ENCODE results near the gene IL17RC. TPM values are rescaled to one million over a fixed set of nuclear protein-coding genes. Genes with fewer than 3 reads are reported as not detected.

Gene IL17RC
- total RNA-seq, 3 donors from 2014 or later (not counting 1 experiment from before 2014, with no cell fraction given) = 0.77 to 1.5 (median 1.2) TPM

DNA sequence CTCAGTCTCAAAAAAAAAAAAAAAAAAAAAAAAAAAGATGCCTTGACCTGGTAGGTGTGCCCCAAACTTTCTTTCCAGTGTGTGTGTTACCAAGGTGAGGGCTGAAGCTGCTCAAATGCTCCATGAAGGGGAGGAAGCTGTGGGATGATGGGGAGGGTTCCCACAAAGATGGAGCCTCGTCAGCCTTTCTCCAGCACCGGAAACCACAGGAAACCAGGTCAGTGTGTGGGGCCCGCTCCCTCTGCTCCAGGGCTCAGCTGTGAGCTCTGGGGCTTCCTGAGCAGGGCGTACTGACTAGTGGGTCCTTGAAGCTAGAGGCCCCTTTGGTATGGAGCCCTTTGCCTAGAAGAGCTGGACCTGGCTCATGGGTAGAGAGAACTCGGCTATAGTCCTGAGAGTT is 14.9 kb upstream of the IL17RC start:
- DNase-seq (peak in 1 of 2 donors; percentile 50), ATAC-seq (peak; percentile 31 to 53 (median 41))
- Histone ChIP-seq H3K27ac (ENCODE audit: low read length) (peak overlapping the region; percentile 33), H3K27me3 (ENCODE audit: control insufficient read depth, insufficient read depth, low read length) (no peaks in the 10 kb centered on the region), H3K9me3 (ENCODE audit: control insufficient read depth, insufficient read depth, low read length) (no peaks in the 10 kb centered on the region), H3K4me3 (ENCODE audit: low read length) (no peak overlapping the region), H3K36me3 (ENCODE audit: control insufficient read depth, insufficient read depth, low read length) (no peaks in the 10 kb centered on the region), H3K4me1 (ENCODE audit: control insufficient read depth, insufficient read depth, low read length) (peaks cover 17% of the 10 kb centered on the region)
- TF ChIP-seq, protein P1, sequence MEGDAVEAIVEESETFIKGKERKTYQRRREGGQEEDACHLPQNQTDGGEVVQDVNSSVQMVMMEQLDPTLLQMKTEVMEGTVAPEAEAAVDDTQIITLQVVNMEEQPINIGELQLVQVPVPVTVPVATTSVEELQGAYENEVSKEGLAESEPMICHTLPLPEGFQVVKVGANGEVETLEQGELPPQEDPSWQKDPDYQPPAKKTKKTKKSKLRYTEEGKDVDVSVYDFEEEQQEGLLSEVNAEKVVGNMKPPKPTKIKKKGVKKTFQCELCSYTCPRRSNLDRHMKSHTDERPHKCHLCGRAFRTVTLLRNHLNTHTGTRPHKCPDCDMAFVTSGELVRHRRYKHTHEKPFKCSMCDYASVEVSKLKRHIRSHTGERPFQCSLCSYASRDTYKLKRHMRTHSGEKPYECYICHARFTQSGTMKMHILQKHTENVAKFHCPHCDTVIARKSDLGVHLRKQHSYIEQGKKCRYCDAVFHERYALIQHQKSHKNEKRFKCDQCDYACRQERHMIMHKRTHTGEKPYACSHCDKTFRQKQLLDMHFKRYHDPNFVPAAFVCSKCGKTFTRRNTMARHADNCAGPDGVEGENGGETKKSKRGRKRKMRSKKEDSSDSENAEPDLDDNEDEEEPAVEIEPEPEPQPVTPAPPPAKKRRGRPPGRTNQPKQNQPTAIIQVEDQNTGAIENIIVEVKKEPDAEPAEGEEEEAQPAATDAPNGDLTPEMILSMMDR (IDR thresholded peaks at IDR 0.05) = no peak
- intact Hi-C loops (cut with micrococcal nuclease) = no loop called here
- WGBS (ENCODE audit: insufficient coverage) = 4% methylated on average over 5 of the region's 5 CpGs
- Mint-ChIP-seq H3K27ac (peak overlapping the region in 1 of 2 donors; percentile 47), H3K9me3 (no peaks in the 10 kb centered on the region), H3K27me3 (ENCODE audit: low read depth in 2 of 2) (no peaks in the 10 kb centered on the region), H3K4me1 (peaks cover 18 to 22% of the 10 kb centered on the region in 2 donors), H3K4me3 (no peak overlapping the region), H3K36me3 (no peaks in the 10 kb centered on the region)

DNA sequence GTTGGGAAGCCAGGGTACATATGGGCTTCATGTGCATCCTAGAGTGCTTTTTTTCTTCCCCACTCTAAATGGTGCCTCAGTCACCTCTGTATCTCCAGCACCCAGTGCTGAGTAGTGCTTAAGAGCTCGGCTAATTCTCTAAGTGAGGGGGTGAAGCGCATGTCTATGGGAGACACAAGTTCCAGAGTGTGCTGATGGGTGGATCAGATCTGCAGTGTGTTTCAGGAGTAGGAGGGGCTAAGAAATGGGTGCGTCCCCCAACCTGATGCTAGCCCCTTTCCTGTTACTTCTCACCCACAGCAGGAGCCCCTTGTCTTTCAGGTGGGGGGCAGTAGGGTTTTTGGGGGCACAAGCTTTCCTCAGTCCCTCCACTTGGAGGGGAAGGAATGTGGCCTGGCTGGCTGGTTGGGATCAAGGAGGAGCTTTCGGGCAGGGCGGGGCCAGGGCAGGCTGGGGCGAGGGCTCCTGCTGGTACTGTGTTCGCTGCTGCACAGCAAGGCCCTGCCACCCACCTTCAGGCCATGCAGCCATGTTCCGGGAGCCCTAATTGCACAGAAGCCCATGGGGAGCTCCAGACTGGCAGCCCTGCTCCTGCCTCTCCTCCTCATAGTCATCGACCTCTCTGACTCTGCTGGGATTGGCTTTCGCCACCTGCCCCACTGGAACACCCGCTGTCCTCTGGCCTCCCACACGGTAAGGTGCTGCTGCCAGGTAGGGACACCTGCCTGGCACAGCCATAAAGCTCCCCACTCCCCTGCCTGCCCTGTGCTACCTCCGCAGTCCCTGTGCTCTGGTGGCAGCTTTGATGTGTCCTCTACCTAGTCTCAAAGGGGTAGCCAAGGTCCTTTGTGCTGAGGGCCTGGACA is 14.3 kb upstream of the IL17RC start, which contains the start of gene IL17RE:
IL17RE (plus strand) TSS at position 477 of the 866 bp plus-strand sequence; CDS start at position 562, 85 bp downstream.
- H3K27me3 Mint-ChIP-seq (ENCODE audit: low read depth in 2 of 2) = no peaks in the 10 kb centered on the region
- H3K4me3 ChIP-seq (ENCODE audit: low read length) = no peak within 1 kb of the TSS
- 71% methylated on average over 12 of the region's 13 CpGs for WGBS (ENCODE audit: insufficient coverage)
- TF ChIP-seq, protein P1 (IDR thresholded peaks at IDR 0.05) = no peak
- H3K36me3 Mint-ChIP-seq = no peaks in the 10 kb centered on the region
- H3K4me3 Mint-ChIP-seq = no peak within 1 kb of the TSS
- peaks cover 18 to 22% of the 10 kb centered on the region in 2 donors for H3K4me1 Mint-ChIP-seq
- intact Hi-C loops (cut with micrococcal nuclease) = no loop called here
- peaks cover 17% of the 10 kb centered on the region for H3K4me1 ChIP-seq (ENCODE audit: control insufficient read depth, insufficient read depth, low read length)
- H3K9me3 ChIP-seq (ENCODE audit: control insufficient read depth, insufficient read depth, low read length) = no peaks in the 10 kb centered on the region
- H3K27ac ChIP-seq (ENCODE audit: low read length) = peak within 1 kb of the TSS; percentile 33
- peak within 1 kb of the TSS in 1 of 2 donors; percentile 47 for H3K27ac Mint-ChIP-seq
- H3K9me3 Mint-ChIP-seq = no peaks in the 10 kb centered on the region
- peak in 2 of 3 donors; percentile 29 to 35 for ATAC-seq
- H3K27me3 ChIP-seq (ENCODE audit: control insufficient read depth, insufficient read depth, low read length) = no peaks in the 10 kb centered on the region
- DNase-seq = peak in 1 of 2 donors; percentile 35
- no peaks in the 10 kb centered on the region for H3K36me3 ChIP-seq (ENCODE audit: control insufficient read depth, insufficient read depth, low read length)

DNA sequence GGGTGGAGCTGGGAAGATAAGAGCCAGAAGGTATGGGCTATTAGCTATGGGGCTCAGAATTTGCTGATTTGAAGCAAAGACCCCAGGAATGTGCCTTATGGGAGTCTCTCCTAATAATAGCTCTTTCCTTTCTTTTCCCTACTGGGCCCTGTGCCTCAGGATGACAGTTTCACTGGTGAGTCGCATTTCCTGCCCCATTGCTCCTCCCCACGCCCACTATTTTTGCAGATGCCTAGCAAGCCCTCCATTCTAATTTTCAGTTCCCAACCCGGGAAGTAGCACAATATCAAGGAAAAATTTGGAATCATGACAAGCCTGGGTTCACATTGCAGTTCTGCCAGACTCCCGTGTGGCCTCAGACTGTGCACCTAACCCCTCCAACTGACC is 13.7 kb upstream of the IL17RC start:
- peaks cover 17% of the 10 kb centered on the region for H3K4me1 ChIP-seq (ENCODE audit: control insufficient read depth, insufficient read depth, low read length)
- intact Hi-C loops (cut with micrococcal nuclease) = no loop called here
- ATAC-seq = no peak

More for the DNA sequence above, 13.7 kb upstream of the IL17RC start:
- WGBS (ENCODE audit: insufficient coverage) = 52% methylated on average over 4 of the region's 4 CpGs
- no peak for DNase-seq
- Histone ChIP-seq H3K27me3 (ENCODE audit: control insufficient read depth, insufficient read depth, low read length) (no peaks in the 10 kb centered on the region), H3K27ac (ENCODE audit: low read length) (no peak overlapping the region), H3K4me3 (ENCODE audit: low read length) (no peak overlapping the region), H3K9me3 (ENCODE audit: control insufficient read depth, insufficient read depth, low read length) (no peaks in the 10 kb centered on the region), H3K36me3 (ENCODE audit: control insufficient read depth, insufficient read depth, low read length) (no peaks in the 10 kb centered on the region)
- Mint-ChIP-seq H3K9me3 (no peaks in the 10 kb centered on the region), H3K27me3 (ENCODE audit: low read depth in 2 of 2) (no peaks in the 10 kb centered on the region), H3K4me1 (peaks cover 15 to 22% of the 10 kb centered on the region in 2 donors), H3K36me3 (no peaks in the 10 kb centered on the region), H3K27ac (peak overlapping the region in 1 of 2 donors; percentile 47), H3K4me3 (no peak overlapping the region)
- TF ChIP-seq, protein P1 (IDR thresholded peaks at IDR 0.05) = no peak

Data from natural killer cell (primary cell).